ENCODE data around the gene TEX52. TPM values are rescaled to one million over a fixed set of nuclear protein-coding genes. Genes with fewer than 3 reads are reported as not detected.

TEX52 gene
- total RNA-seq, 4 donors from 2014 or later, result not detected

DNA sequence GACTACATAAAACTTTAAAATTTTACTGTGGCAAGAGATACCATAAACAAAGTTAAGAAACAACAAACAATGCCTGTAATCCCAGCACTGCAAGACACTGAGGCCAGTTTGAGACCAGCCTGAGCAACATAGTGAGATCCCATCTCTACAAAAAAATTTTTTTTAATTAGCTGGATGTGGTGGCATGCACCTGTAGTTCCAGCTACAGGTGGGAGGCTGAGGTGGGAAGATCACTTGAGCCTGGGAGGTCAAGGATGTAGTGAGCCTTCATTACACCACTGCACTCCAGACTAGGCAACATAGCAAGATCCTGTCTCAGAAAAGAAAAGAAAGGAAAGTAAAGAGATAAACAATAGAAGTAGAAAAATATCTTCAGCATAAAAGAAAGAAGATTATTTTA is 3.3 kb upstream of the TEX52 start:
- H3K4me3 ChIP-seq (ENCODE audit: low read depth, poor library complexity, severe bottlenecking), result no peak overlapping the region
- TF ChIP-seq, protein P1, sequence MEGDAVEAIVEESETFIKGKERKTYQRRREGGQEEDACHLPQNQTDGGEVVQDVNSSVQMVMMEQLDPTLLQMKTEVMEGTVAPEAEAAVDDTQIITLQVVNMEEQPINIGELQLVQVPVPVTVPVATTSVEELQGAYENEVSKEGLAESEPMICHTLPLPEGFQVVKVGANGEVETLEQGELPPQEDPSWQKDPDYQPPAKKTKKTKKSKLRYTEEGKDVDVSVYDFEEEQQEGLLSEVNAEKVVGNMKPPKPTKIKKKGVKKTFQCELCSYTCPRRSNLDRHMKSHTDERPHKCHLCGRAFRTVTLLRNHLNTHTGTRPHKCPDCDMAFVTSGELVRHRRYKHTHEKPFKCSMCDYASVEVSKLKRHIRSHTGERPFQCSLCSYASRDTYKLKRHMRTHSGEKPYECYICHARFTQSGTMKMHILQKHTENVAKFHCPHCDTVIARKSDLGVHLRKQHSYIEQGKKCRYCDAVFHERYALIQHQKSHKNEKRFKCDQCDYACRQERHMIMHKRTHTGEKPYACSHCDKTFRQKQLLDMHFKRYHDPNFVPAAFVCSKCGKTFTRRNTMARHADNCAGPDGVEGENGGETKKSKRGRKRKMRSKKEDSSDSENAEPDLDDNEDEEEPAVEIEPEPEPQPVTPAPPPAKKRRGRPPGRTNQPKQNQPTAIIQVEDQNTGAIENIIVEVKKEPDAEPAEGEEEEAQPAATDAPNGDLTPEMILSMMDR (IDR thresholded peaks at IDR 0.05), result no peak
- no peak for DNase-seq (ENCODE audit: low spot score in 2 of 2)
- intact Hi-C loops (cut with DNase I; ENCODE audit: low total_unique reads), result no loop called here

DNA sequence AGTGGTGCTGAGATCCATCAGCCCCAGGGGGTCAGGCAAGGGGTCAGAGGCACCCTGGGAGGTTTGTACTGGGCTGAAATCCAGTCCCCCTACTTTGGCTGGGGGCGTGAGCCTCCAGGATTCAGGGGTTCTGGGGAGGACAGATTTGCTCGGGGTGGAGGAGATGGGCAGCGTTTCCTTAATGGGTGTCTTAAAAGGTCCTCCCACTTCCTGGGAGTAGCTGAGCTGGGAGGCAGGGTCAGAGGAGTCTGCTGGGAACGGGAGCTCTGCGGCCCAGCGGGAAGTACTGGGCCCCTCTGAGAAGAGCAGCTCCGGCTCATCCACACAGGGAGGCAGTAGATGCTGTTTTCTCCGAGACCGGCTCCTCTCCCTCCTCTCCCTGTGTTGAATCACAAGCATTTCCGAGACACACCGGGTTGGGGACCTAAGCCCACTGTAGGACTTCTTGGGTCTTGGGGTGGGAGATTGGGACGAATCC is 2.1 kb upstream of the TEX52 start:
- TF ChIP-seq, protein P1 (IDR thresholded peaks at IDR 0.05), result no peak
- no peak for TF ChIP-seq POLR2A (IDR thresholded peaks at IDR 0.05)
- intact Hi-C loops (cut with DNase I; ENCODE audit: low total_unique reads), result loop anchor here (10.0 kb wide), 1 partner anchor 86 kb away; no protein-coding TSS in a partner anchor
- WGBS, 2 donors, result 82 to 87% methylated on average over 12 of the region's 12 CpGs
- no peak overlapping the region for H3K4me3 ChIP-seq (ENCODE audit: low read depth, poor library complexity, severe bottlenecking)
- DNase-seq (ENCODE audit: low spot score in 2 of 2), result no peak

DNA sequence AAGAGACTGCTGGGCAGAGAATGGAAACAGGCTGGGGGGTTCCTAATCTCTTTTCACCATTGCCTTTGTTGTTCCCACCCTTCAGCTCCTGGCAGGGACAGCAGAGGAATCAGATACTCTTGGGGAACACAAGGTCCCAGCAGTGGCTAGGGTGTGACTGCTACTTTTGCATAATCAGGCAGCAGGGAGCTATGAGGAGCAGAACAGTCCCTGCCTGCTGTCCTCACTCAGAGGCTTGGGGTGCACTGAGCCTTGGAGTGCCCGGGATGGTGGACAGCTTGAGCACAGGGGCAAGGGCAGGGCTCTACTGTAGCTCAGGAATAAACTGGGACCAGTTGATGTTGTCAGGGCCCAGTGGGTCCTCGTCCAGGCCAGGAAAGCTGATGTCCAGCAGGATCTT is 1.5 kb upstream of the TEX52 start:
- H3K4me3 ChIP-seq (ENCODE audit: low read depth, poor library complexity, severe bottlenecking), result no peak overlapping the region
- DNase-seq (ENCODE audit: low spot score in 2 of 2), result no peak
- intact Hi-C loops (cut with DNase I; ENCODE audit: low total_unique reads), result loop anchor here (10.0 kb wide), 1 partner anchor 86 kb away; no protein-coding TSS in a partner anchor
- no peak for TF ChIP-seq POLR2A (IDR thresholded peaks at IDR 0.05)
- TF ChIP-seq, protein P1 (IDR thresholded peaks at IDR 0.05), result no peak
- WGBS, 2 donors, result 58 to 94% methylated on average over 2 of the region's 2 CpGs

DNA sequence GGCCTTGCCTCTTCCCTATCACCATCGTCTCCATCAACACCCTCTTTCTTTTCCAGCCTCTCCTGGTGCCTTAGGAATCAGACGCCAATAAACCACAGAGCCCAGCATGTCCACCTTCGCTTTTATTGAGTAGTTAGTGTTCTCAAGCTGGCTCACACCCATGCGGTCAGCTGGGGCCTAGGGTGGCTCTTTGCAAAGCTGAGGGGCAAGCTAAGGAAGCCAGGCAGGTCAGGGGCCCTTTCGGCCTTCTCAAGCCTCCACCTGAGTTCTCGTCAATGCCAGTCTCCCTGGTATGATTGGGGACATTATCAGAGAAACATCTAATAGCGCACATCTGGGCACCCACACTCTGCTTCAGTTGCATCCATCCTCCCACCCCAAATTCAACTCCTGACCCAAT is 737 bp upstream of the TEX52 start:
- no peak for DNase-seq (ENCODE audit: low spot score in 2 of 2)
- intact Hi-C loops (cut with DNase I; ENCODE audit: low total_unique reads), result loop anchor here (10.0 kb wide), 1 partner anchor 87 kb away; no protein-coding TSS in a partner anchor
- TF ChIP-seq, protein P1 (IDR thresholded peaks at IDR 0.05), result no peak
- no peak for TF ChIP-seq POLR2A (IDR thresholded peaks at IDR 0.05)
- H3K4me3 ChIP-seq (ENCODE audit: low read depth, poor library complexity, severe bottlenecking), result no peak overlapping the region
- 91 to 97% methylated on average over 7 of the region's 7 CpGs for WGBS, 2 donors

DNA sequence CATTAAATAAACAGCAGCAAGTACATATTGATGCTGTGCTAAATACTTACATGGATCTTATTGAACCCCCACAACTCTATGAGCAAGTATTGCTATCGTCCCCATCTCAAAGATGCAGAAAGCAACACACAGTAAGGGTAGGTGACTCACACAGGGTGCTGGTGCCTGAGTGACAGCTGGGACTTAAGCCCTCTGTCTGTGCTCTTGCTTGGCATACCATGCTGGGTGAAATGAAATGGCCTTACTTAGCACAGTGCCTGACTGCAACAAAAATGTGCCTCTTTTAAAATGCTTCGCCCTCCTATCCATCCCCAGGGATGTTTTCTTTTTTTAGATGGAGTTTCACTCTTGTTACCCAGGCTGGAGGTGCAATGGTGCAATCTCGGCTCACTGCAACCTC is 788 bp downstream of the TEX52 start:
- no peak for TF ChIP-seq POLR2A (IDR thresholded peaks at IDR 0.05)
- no peak overlapping the region for H3K4me3 ChIP-seq (ENCODE audit: low read depth, poor library complexity, severe bottlenecking)
- intact Hi-C loops (cut with DNase I; ENCODE audit: low total_unique reads), result loop anchor here (10.0 kb wide), 1 partner anchor 89 kb away; no protein-coding TSS in a partner anchor
- DNase-seq (ENCODE audit: low spot score in 2 of 2), result no peak
- 82 to 91% methylated on average over 3 of the region's 3 CpGs for whole genome bisulfite sequencing, 2 donors

DNA sequence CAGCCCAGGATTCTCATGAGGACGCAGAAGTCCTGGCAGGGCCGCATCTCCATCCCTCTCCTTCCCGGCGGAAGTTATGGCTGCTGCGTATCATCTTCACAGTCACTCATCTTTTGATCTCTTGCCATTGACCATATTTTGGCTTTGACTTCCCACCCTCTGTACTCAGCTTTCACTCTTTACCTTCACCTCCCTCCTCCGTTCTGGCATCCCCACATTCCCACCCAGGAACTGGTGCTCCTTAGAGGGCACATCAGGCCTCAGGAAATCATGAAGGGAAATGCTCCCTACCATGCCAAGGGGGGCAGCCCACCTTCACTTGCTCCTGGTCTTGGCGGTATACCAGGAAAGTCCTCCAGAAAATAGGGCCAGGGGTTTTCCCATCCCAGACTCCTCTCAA is 1.3 kb downstream of the TEX52 start:
- DNase-seq (ENCODE audit: low spot score in 2 of 2), result no peak
- intact Hi-C loops (cut with DNase I; ENCODE audit: low total_unique reads), result loop anchor here (10.0 kb wide), 1 partner anchor 89 kb away; no protein-coding TSS in a partner anchor
- no peak for TF ChIP-seq POLR2A (IDR thresholded peaks at IDR 0.05)
- TF ChIP-seq, protein P1 (IDR thresholded peaks at IDR 0.05), result no peak
- WGBS, 2 donors, result 57 to 84% methylated on average over 7 of the region's 7 CpGs
- no peak overlapping the region for H3K4me3 ChIP-seq (ENCODE audit: low read depth, poor library complexity, severe bottlenecking)
